Activated CD8-positive, alpha-beta memory T cell treated with anti-CD3 and anti-CD28 coated beads, Interleukin-2, amount 10 ng/mL, durations not matched to agents 7 days and 5 days (primary cell): Measurements from ENCODE around the gene BUB1. TPM values are rescaled to one million over a fixed set of nuclear protein-coding genes. Genes with fewer than 3 reads are reported as not detected.

Experiments used
- ATAC-seq: fragments of 150-1000 bp; cut with Tn5 transposase; one replicate; pipeline ENCODE4 v1.10.0; 2021; ENCODE audit warnings: moderate library complexity
- CTCF ChIA-PET: fragments of 350-600 bp; sonication (Branson Sonifier 250); formaldehyde crosslinking; loops from one replicate; lab custom pipeline; 2021; ENCODE audit warnings: antibody characterized with exemption; lab: Charles Lee
- DNase-seq: peaks from one replicate; pipeline ENCODE4 v3.0.0-alpha.2; 2020
- H3K27ac Mint-ChIP-seq: one replicate; pipeline ENCODE4 v1.8.0; 2021; ENCODE audit warnings: mild to moderate bottlenecking, mixed read lengths
- H3K27me3 Mint-ChIP-seq: one replicate; pipeline ENCODE4 v1.8.0; 2021; ENCODE audit warnings: mixed read lengths
- H3K36me3 Mint-ChIP-seq: one replicate; pipeline ENCODE4 v1.8.0; 2021; ENCODE audit warnings: mild to moderate bottlenecking, mixed read lengths
- H3K4me1 Mint-ChIP-seq: one replicate; pipeline ENCODE4 v1.8.0; 2021; ENCODE audit warnings: mixed read lengths
- H3K4me3 Mint-ChIP-seq: one replicate; pipeline ENCODE4 v1.8.0; 2021; ENCODE audit warnings: mild to moderate bottlenecking, moderate library complexity, mixed read lengths
- H3K9me3 Mint-ChIP-seq: one replicate; pipeline ENCODE4 v1.8.0; 2022; ENCODE audit warnings: low read depth, mixed read lengths
- total RNA-seq, 2 experiments: library from RNA; stranded (reverse); gene quantifications; one replicate each; pipeline ENCODE4 v1.2.3, GENCODE V29; 2021

The BUB1 gene
- total RNA-seq, 2 experiments from 2014 or later = 126 to 153 TPM

GRCh38 chr2:110662560-110662959, 15.3 kb downstream of the BUB1 start:
- Mint-ChIP-seq H3K4me1 (peaks cover 25% of the 10 kb centered on the region), H3K9me3 (no peaks in the 10 kb centered on the region), H3K36me3 (peaks cover 74% of the 10 kb centered on the region), H3K4me3 (no peak overlapping the region), H3K27me3 (no peaks in the 10 kb centered on the region), H3K27ac (no peak overlapping the region)
- CTCF ChIA-PET = no interaction called here
- no peak for ATAC-seq
- no peak for DNase-seq

GRCh38 chr2:110660558-110660957, 17.3 kb downstream of the BUB1 start:
- peaks cover 75% of the 10 kb centered on the region for H3K36me3 Mint-ChIP-seq
- no peak overlapping the region for H3K27ac Mint-ChIP-seq

GRCh38 chr2:110659248-110659647, 18.6 kb downstream of the BUB1 start:
- DNase-seq (no peak), ATAC-seq (no peak)
- CTCF ChIA-PET = interaction anchor here (1.8 kb wide), 1 partner anchor 96 kb away, joined by 6 read pairs; no protein-coding TSS in a partner anchor
- H3K9me3 Mint-ChIP-seq = no peaks in the 10 kb centered on the region
- no peak overlapping the region for H3K4me3 Mint-ChIP-seq
- H3K27me3 Mint-ChIP-seq = no peaks in the 10 kb centered on the region
- H3K36me3 Mint-ChIP-seq = peaks cover 69% of the 10 kb centered on the region
- peak overlapping the region; percentile 8 for H3K27ac Mint-ChIP-seq
- peaks cover 22% of the 10 kb centered on the region for H3K4me1 Mint-ChIP-seq

More at GRCh38 chr2:110660558-110660957, 17.3 kb downstream of the BUB1 start:
- Mint-ChIP-seq H3K9me3 (no peaks in the 10 kb centered on the region), H3K4me1 (peaks cover 28% of the 10 kb centered on the region), H3K27me3 (no peaks in the 10 kb centered on the region), H3K4me3 (no peak overlapping the region)
- DNase-seq (no peak), ATAC-seq (no peak)
- CTCF ChIA-PET = no interaction called here

GRCh38 chr2:110657724-110658305, 20.0 kb downstream of the BUB1 start:
- H3K4me3 Mint-ChIP-seq = no peak overlapping the region

GRCh38 chr2:110655701-110656100, 22.2 kb downstream of the BUB1 start:
- H3K36me3 Mint-ChIP-seq = peaks cover 71% of the 10 kb centered on the region

More at GRCh38 chr2:110657724-110658305, 20.0 kb downstream of the BUB1 start:
- CTCF ChIA-PET = interaction anchor here (0.7 to 1.8 kb wide), 3 partner anchors 9 to 98 kb away, joined by 3 to 6 read pairs (median 3); partner anchors contain the start of gene BUB1
- Mint-ChIP-seq H3K4me1 (peaks cover 20% of the 10 kb centered on the region), H3K9me3 (no peaks in the 10 kb centered on the region), H3K36me3 (peaks cover 71% of the 10 kb centered on the region), H3K27me3 (no peaks in the 10 kb centered on the region), H3K27ac (peak overlapping the region; percentile 79)
- ATAC-seq (peak; percentile 80), DNase-seq (no peak)

GRCh38 chr2:110653861-110654260, 24.0 kb downstream of the BUB1 start:
- peaks cover 72% of the 10 kb centered on the region for H3K36me3 Mint-ChIP-seq
- CTCF ChIA-PET = no interaction called here
- no peaks in the 10 kb centered on the region for H3K27me3 Mint-ChIP-seq
- H3K4me1 Mint-ChIP-seq = peaks cover 15% of the 10 kb centered on the region
- H3K9me3 Mint-ChIP-seq = no peaks in the 10 kb centered on the region
- DNase-seq = no peak
- H3K4me3 Mint-ChIP-seq = no peak overlapping the region
- H3K27ac Mint-ChIP-seq = no peak overlapping the region
- no peak for ATAC-seq

More at GRCh38 chr2:110655701-110656100, 22.2 kb downstream of the BUB1 start:
- no peaks in the 10 kb centered on the region for H3K27me3 Mint-ChIP-seq
- no peak overlapping the region for H3K27ac Mint-ChIP-seq
- H3K4me1 Mint-ChIP-seq = peaks cover 20% of the 10 kb centered on the region
- DNase-seq = no peak
- H3K4me3 Mint-ChIP-seq = no peak overlapping the region
- no peak for ATAC-seq
- no peaks in the 10 kb centered on the region for H3K9me3 Mint-ChIP-seq
- CTCF ChIA-PET = interaction anchor here (1.1 kb wide), 1 partner anchor 19 kb away, joined by 3 read pairs; no protein-coding TSS in a partner anchor

- CTCF ChIA-PET = no interaction called here
These were observed 27.5 kb downstream of the BUB1 start for GRCh38 chr2:110650346-110650745.

DNA sequence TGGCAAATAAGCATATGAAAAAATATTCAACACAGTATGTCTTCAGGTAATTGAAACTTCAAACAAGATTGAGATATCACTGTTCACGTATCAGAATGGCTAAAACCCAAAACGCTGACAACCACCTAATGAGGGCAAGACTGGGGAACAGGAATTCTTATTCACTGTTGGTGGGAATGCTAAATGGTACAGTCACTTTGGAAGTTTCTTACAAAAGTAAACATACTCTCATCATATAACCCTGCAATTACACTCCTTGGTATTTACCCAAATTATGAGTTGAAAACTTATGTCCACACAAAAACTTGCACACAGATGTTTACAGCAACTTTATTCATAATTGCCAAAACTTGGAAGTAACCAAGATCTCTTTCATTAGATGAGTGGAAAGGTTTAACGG, 30.1 kb downstream of the BUB1 start:
- H3K27me3 Mint-ChIP-seq = no peaks in the 10 kb centered on the region
- no peak overlapping the region for H3K27ac Mint-ChIP-seq
- peaks cover 2% of the 10 kb centered on the region for H3K4me1 Mint-ChIP-seq
- peaks cover 73% of the 10 kb centered on the region for H3K36me3 Mint-ChIP-seq
- ATAC-seq (no peak), DNase-seq (no peak)
- CTCF ChIA-PET = interaction anchor here (1.0 kb wide), 1 partner anchor 36 kb away, joined by 3 read pairs; no protein-coding TSS in a partner anchor
- no peak overlapping the region for H3K4me3 Mint-ChIP-seq
- H3K9me3 Mint-ChIP-seq = no peaks in the 10 kb centered on the region

More at GRCh38 chr2:110650346-110650745, 27.5 kb downstream of the BUB1 start:
- Mint-ChIP-seq H3K4me1 (peaks cover 2% of the 10 kb centered on the region), H3K27ac (no peak overlapping the region), H3K36me3 (peaks cover 70% of the 10 kb centered on the region), H3K4me3 (no peak overlapping the region), H3K27me3 (no peaks in the 10 kb centered on the region), H3K9me3 (no peaks in the 10 kb centered on the region)
- ATAC-seq (no peak), DNase-seq (no peak)

- Mint-ChIP-seq H3K27ac (no peak overlapping the region), H3K36me3 (peaks cover 74% of the 10 kb centered on the region)
- CTCF ChIA-PET = no interaction called here
These were observed 32.2 kb downstream of the BUB1 start for GRCh38 chr2:110645616-110646015.

DNA sequence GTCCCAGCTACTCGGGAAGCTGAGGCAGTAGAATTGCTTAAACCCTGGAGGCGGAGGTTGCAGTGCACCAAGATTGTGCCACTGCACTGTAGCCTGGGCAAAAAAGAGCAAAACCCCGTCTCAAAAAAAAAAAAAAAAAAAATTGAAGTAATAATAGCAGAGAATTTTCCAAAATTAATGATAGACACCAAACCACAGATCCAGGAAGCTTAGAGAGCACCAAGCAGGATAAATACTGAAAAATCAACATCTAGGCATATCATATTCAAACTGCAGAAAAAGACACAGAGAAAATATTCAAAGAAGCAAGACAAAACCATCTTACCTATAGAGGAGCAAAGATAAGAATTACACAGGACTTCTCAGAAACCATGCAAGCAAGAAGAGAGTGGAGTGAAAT, 33.5 kb downstream of the BUB1 start:
- CTCF ChIA-PET = interaction anchor here (1.5 kb wide), 1 partner anchor 8 kb away, joined by 3 read pairs; no protein-coding TSS in a partner anchor
- DNase-seq (no peak), ATAC-seq (no peak)
- peaks cover 2% of the 10 kb centered on the region for H3K4me1 Mint-ChIP-seq
- no peaks in the 10 kb centered on the region for H3K9me3 Mint-ChIP-seq
- peaks cover 77% of the 10 kb centered on the region for H3K36me3 Mint-ChIP-seq
- no peaks in the 10 kb centered on the region for H3K27me3 Mint-ChIP-seq
- H3K4me3 Mint-ChIP-seq = no peak overlapping the region
- H3K27ac Mint-ChIP-seq = no peak overlapping the region

More at GRCh38 chr2:110645616-110646015, 32.2 kb downstream of the BUB1 start:
- Mint-ChIP-seq H3K9me3 (no peaks in the 10 kb centered on the region), H3K4me3 (no peak overlapping the region), H3K27me3 (no peaks in the 10 kb centered on the region), H3K4me1 (peaks cover 2% of the 10 kb centered on the region)
- ATAC-seq = no peak
- DNase-seq = no peak

DNA sequence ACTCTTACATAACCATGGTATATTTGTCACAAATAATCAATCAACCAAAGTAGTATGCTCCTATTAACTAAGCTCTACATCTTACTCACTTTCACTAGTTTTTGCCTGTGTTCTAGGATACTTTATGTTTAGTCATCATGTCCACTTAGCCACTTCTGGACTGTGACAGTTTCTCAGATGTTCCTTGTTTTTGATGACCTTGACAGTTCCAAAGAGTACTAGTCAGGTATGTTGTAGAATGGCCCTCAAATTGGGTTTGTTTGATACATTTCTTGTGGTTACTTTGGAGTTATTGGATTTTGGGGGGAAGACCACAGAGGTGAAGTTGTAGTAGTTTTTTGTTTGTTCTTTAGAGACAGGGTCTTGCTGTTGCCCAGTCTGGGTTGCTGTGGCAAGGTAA, 35.5 kb downstream of the BUB1 start:
- DNase-seq = no peak
- Mint-ChIP-seq H3K9me3 (no peaks in the 10 kb centered on the region), H3K4me1 (peaks cover 2% of the 10 kb centered on the region), H3K4me3 (no peak overlapping the region), H3K27ac (no peak overlapping the region), H3K36me3 (peaks cover 78% of the 10 kb centered on the region), H3K27me3 (no peaks in the 10 kb centered on the region)
- ATAC-seq = no peak
- CTCF ChIA-PET = no interaction called here

- no peak for ATAC-seq
- CTCF ChIA-PET = no interaction called here
- peaks cover 77% of the 10 kb centered on the region for H3K36me3 Mint-ChIP-seq
- no peaks in the 10 kb centered on the region for H3K27me3 Mint-ChIP-seq
- H3K4me1 Mint-ChIP-seq = no peaks in the 10 kb centered on the region
- H3K27ac Mint-ChIP-seq = no peak overlapping the region
- no peaks in the 10 kb centered on the region for H3K9me3 Mint-ChIP-seq
- no peak overlapping the region for H3K4me3 Mint-ChIP-seq
- no peak for DNase-seq
These were observed 37.9 kb downstream of the BUB1 start for GRCh38 chr2:110639972-110640371.

- CTCF ChIA-PET = no interaction called here
- H3K36me3 Mint-ChIP-seq = peaks cover 81% of the 10 kb centered on the region
- no peak overlapping the region for H3K27ac Mint-ChIP-seq
- H3K4me1 Mint-ChIP-seq = no peaks in the 10 kb centered on the region
- H3K27me3 Mint-ChIP-seq = no peaks in the 10 kb centered on the region
- ATAC-seq (no peak), DNase-seq (no peak)
- H3K9me3 Mint-ChIP-seq = no peaks in the 10 kb centered on the region
- H3K4me3 Mint-ChIP-seq = no peak overlapping the region
These were observed 38.7 kb downstream of the BUB1 start for GRCh38 chr2:110638952-110639695.

DNA sequence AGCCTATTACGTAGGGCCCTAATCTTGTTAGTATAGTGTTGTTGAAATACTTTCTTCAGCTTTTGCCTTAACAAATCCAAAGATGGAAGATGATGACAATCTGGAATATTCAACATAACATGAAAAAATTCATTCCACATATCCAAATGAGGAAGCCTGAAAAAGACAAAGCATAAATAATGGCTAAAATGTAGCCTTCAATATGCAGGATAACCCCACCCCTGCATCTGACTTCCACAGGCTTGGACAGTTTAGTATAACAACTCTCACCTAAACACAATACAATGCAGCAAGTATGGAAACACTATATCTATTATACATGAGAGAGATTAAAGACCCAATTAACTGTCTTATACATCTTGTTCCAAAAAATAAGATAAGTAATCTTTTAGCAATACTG, 39.9 kb downstream of the BUB1 start:
- no peak overlapping the region for H3K4me3 Mint-ChIP-seq
- H3K36me3 Mint-ChIP-seq = peaks cover 78% of the 10 kb centered on the region
- DNase-seq = no peak
- no peak for ATAC-seq
- CTCF ChIA-PET = no interaction called here
- H3K9me3 Mint-ChIP-seq = no peaks in the 10 kb centered on the region
- no peak overlapping the region for H3K27ac Mint-ChIP-seq
- H3K27me3 Mint-ChIP-seq = no peaks in the 10 kb centered on the region
- no peaks in the 10 kb centered on the region for H3K4me1 Mint-ChIP-seq
